A673 (cell line): ENCODE measurements around the gene KISS1R. TPM values are rescaled to one million over a fixed set of nuclear protein-coding genes. Genes with fewer than 3 reads are reported as not detected.

Source experiments
- BruUV-seq: library from RNA; stranded (reverse); fragments of 400-500 nt; replicated peaks from 2 replicates; lab custom pipeline; 2021; lab: Mats Ljungman, UMichigan
- CTCF ChIA-PET: fragments of 300-600 bp; sonication (Branson Sonifier 250); formaldehyde crosslinking; loops from one replicate; lab custom pipeline; 2022; ENCODE audit warnings: antibody characterized with exemption; lab: Charles Lee
- POLR2A ChIA-PET: fragments of 300-600 bp; sonication (Branson Sonifier 250); formaldehyde crosslinking; loops from one replicate; lab custom pipeline; 2022; ENCODE audit warnings: antibody characterized with exemption; ENCODE audit not compliant: low non-redundant PET; lab: Charles Lee
- DNase-seq: peaks from one replicate; pipeline ENCODE4 v3.0.0-alpha.2; 2015; ENCODE audit warnings: low spot score
- H3K27ac ChIP-seq: fragments of 200-600 bp; sonication (generic); 2 replicates; pipeline ENCODE4 v1.5.1; 2016; ENCODE audit warnings: mixed run types, low read depth, mild to moderate bottlenecking, mixed read lengths, antibody characterized with exemption, low read length; ENCODE audit not compliant: poor library complexity, severe bottlenecking
- H3K27me3 ChIP-seq: fragments of 200-600 bp; sonication (generic); replicated peaks from 2 replicates; pipeline ENCODE4 v1.6.1; 2017; ENCODE audit warnings: mixed run types, low read depth, mild to moderate bottlenecking, mixed read lengths, antibody characterized with exemption, low read length; ENCODE audit not compliant: insufficient read depth, poor library complexity
- H3K36me3 ChIP-seq: fragments of 200-600 bp; sonication (generic); 2 replicates; pipeline ENCODE4 v1.6.1; 2016; ENCODE audit warnings: mixed run types, mild to moderate bottlenecking, mixed read lengths, antibody characterized with exemption, low read length; ENCODE audit not compliant: insufficient read depth, poor library complexity, severe bottlenecking
- H3K4me1 ChIP-seq: fragments of 200-600 bp; sonication (generic); 2 replicates; pipeline ENCODE4 v1.6.1; 2017; ENCODE audit warnings: mixed run types, mild to moderate bottlenecking, mixed read lengths, antibody characterized with exemption, low read length; ENCODE audit not compliant: insufficient read depth, poor library complexity, severe bottlenecking
- H3K4me3 ChIP-seq: fragments of 200-600 bp; sonication (generic); 2 replicates; pipeline ENCODE4 v1.5.1; 2016; ENCODE audit warnings: low read depth, mixed run types, mild to moderate bottlenecking, mixed read lengths, low read length; ENCODE audit not compliant: poor library complexity, severe bottlenecking
- H3K9me3 ChIP-seq: fragments of 200-600 bp; sonication (generic); 2 replicates; pipeline ENCODE4 v1.6.1; 2016; ENCODE audit warnings: mixed run types, low read depth, mild to moderate bottlenecking, mixed read lengths, antibody characterized with exemption, low read length; ENCODE audit not compliant: poor library complexity, severe bottlenecking
- CTCF ChIP-seq: fragments of 300-800, 200-600 bp; sonication (generic); conservative IDR thresholded peaks from 2 replicates; pipeline ENCODE4 v1.5.1; 2017; ENCODE audit warnings: low read depth, mild to moderate bottlenecking, antibody characterized with exemption, low read length, moderate library complexity, mixed read lengths
- EZH2 ChIP-seq: fragments of 200-600 bp; sonication (generic); IDR thresholded peaks from 2 replicates; pipeline ENCODE4 v1.6.1; 2017; ENCODE audit warnings: borderline replicate concordance, low read depth, mild to moderate bottlenecking, mixed read lengths, antibody characterized with exemption, low read length; ENCODE audit not compliant: poor library complexity, severe bottlenecking
- intact Hi-C: fragments of 100-400 bp; cut with micrococcal nuclease; formaldehyde crosslinking; loops from one replicate; pipeline ENCODE4 v1.10.0; 2022; ENCODE audit not compliant: unreplicated experiment
- total RNA-seq: library from RNA; stranded (reverse); gene quantifications from 2 replicates; pipeline ENCODE4 v1.2.3, GENCODE V29; 2021

Gene KISS1R
- total RNA-seq, 1 experiment from 2014 or later = not detected

DNA sequence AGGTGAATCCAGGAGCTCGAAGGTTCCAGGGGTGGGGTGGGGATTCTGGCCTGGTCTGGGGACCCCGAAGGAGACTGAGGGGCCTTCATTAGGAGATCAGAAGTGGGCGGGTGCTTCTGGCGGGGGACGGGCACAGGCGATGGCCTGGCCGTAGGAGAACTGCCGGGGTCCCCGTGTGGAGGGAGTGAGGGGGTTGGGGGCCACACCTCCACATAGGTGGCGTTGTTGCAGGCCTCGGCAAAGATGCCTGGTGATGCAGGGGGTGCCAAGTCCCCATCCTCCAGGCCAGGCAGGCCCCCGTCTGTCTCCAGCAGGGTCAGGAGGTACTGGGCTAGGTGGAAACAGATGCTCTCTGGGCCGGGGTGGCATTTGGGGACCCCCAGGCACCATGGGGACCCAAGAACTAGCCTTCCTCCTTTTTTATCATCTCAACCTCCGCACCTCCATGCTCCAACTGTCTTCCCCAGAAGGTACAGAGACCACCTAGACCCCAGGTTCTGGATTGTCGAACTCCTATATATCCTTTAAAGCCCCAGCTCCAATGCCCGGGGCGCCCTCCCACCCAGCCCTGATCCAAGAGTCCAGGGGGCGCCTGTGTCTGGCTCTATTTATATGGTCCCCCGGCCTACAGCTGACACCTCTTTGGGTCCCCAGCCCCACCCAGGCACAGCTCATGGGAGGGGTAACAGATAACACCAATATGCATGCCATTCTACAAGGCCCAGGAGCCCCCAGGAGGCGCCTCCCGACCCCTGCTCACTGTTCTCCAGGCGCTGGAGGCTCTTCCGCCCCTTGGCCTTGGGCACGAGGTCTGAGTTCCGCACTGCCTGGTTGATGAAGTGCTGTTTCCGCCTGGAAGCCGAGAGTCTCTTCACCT lies 15.7 kb upstream of the KISS1R start:
- TF ChIP-seq CTCF (no peak), EZH2 (no peak)
- no peak overlapping the region for H3K27ac ChIP-seq
- DNase-seq = no peak
- no TSS peak for BruUV-seq
- H3K9me3 ChIP-seq = no peaks in the 10 kb centered on the region
- H3K4me1 ChIP-seq = peaks cover 8% of the 10 kb centered on the region
- intact Hi-C loops = no loop called here
- H3K36me3 ChIP-seq = peaks cover 4% of the 10 kb centered on the region
- no peaks in the 10 kb centered on the region for H3K27me3 ChIP-seq
- ChIA-PET POLR2A (interaction anchor here (0.6 kb wide), 1 partner anchor 368 kb away, joined by 14 read pairs; no protein-coding TSS in a partner anchor), CTCF (interaction anchor here (0.6 kb wide), 1 partner anchor 106 kb away, joined by 3 read pairs; no protein-coding TSS in a partner anchor)
- H3K4me3 ChIP-seq = no peak overlapping the region

GRCh38 chr19:902093-902370 lies 15.1 kb upstream of the KISS1R start:
- no peaks in the 10 kb centered on the region for H3K9me3 ChIP-seq
- no peak for DNase-seq
- TF ChIP-seq CTCF (no peak), EZH2 (no peak)
- no peak overlapping the region for H3K27ac ChIP-seq
- intact Hi-C loops = no loop called here
- BruUV-seq = no TSS peak
- CTCF ChIA-PET = no interaction called here
- no peak overlapping the region for H3K4me3 ChIP-seq
- H3K27me3 ChIP-seq = no peaks in the 10 kb centered on the region
- POLR2A ChIA-PET = no interaction called here
- H3K4me1 ChIP-seq = peaks cover 8% of the 10 kb centered on the region
- H3K36me3 ChIP-seq = peaks cover 4% of the 10 kb centered on the region

GRCh38 chr19:902446-903226 lies 14.5 kb upstream of the KISS1R start:
- intact Hi-C loops = no loop called here
- CTCF ChIA-PET = no interaction called here
- TF ChIP-seq CTCF (no peak), EZH2 (no peak)
- POLR2A ChIA-PET = interaction anchor here (0.6 kb wide), 1 partner anchor 230 kb away, joined by 3 read pairs; no protein-coding TSS in a partner anchor
- no TSS peak for BruUV-seq
- Histone ChIP-seq H3K4me1 (peaks cover 8% of the 10 kb centered on the region), H3K27me3 (no peaks in the 10 kb centered on the region), H3K4me3 (no peak overlapping the region), H3K36me3 (peaks cover 4% of the 10 kb centered on the region), H3K27ac (no peak overlapping the region), H3K9me3 (no peaks in the 10 kb centered on the region)
- no peak for DNase-seq
